DOHH2 (cell line): Measurements from ENCODE around the gene HDHD5.

Experiments
- CTCF ChIP-seq: fragments of 200-600 bp; sonication (generic); IDR thresholded peaks from one replicate; pipeline ENCODE4 v1.5.1; 2014; ENCODE audit warnings: antibody characterized with exemption, mild to moderate bottlenecking, low read depth, low read length; ENCODE audit not compliant: poor library complexity, severe bottlenecking
- EZH2phosphoT487 ChIP-seq: fragments of 200-600 bp; sonication (generic); IDR thresholded peaks from 2 replicates; pipeline ENCODE4 v1.6.1; 2017; ENCODE audit warnings: borderline replicate concordance, mild to moderate bottlenecking, antibody characterized with exemption, low read length, moderate library complexity, mixed read lengths

- TF ChIP-seq EZH2phosphoT487, result no peak
- no peak for TF ChIP-seq CTCF
These were observed 67.2 kb downstream of the HDHD5 start for GRCh38 chr22:17091851-17092250.
